Thyroid gland (tissue), 4 donors: ENCODE data around the gene STK40. TPM values are rescaled to one million over a fixed set of nuclear protein-coding genes. Genes with fewer than 3 reads are reported as not detected.

Source experiments
- DNase-seq, 2 donors: peaks; one replicate each; pipeline ENCODE4 v3.0.0-alpha.2; 2019
- H3K27ac ChIP-seq, 3 donors: fragments of 200-600 bp; sonication (generic); 1 replicate in 2 of 3; 2 replicates in 1 of 3; pipeline ENCODE4 v1.5.1; 2016 to 2019; ENCODE audit warnings: mild to moderate bottlenecking in 1 of 3, moderate library complexity in 1 of 3
- H3K27me3 ChIP-seq: fragments of 200-600 bp; sonication (generic); one replicate; pipeline ENCODE4 v1.5.1; 2019
- H3K36me3 ChIP-seq, 2 donors: fragments of 200-600 bp; sonication (generic); one replicate each; pipeline ENCODE4 v1.5.1; 2016 to 2019
- H3K4me1 ChIP-seq, 2 donors: fragments of 200-600 bp; sonication (generic); one replicate each; pipeline ENCODE4 v1.5.1; 2017 to 2019
- H3K4me3 ChIP-seq, 3 donors: fragments of 200-600 bp; sonication (generic); replicated peaks in 1 of 3; 1 replicate in 2 of 3; 2 replicates in 1 of 3; pipeline ENCODE4 v1.5.1; 2016; ENCODE audit warnings: mild to moderate bottlenecking in 1 of 3
- H3K9me3 ChIP-seq: fragments of 200-600 bp; sonication (generic); one replicate; pipeline ENCODE4 v1.5.1; 2017
- CTCF ChIP-seq, 6 experiments: fragments of 200-600 bp in 3 of 6; fragments of 450-650 bp in 3 of 6; sonication (generic) in 3 of 6; IDR thresholded peaks; one replicate each; pipeline ENCODE4 v1.5.1; 2016 to 2019; ENCODE audit warnings: antibody characterized with exemption in 6 of 6, mild to moderate bottlenecking in 2 of 6, inconsistent platforms in 1 of 6, moderate library complexity in 1 of 6
- POLR2A ChIP-seq, 2 donors: fragments of 450-650 bp; IDR thresholded peaks; one replicate each; pipeline ENCODE4 v1.6.1; 2017; ENCODE audit warnings: antibody characterized with exemption in 2 of 2, mild to moderate bottlenecking in 2 of 2, moderate library complexity in 1 of 2
- WGBS, 2 donors: methylation state at CpG; one replicate each; pipeline ENCODE4 v1.1.5; 2017; 5-methylcytosine and 5-hydroxymethylcytosine counted together
- intact Hi-C: fragments of 100-400 bp; cut with DNase I; formaldehyde crosslinking; loops from one replicate; pipeline ENCODE4 v1.15.1; 2023
- total RNA-seq, 4 donors: library from RNA; depleted of rRNA; stranded (reverse); fragments of >200 nt; gene quantifications; one replicate each; pipeline ENCODE4 v1.2.3, GENCODE V29; 2016

The STK40 gene
- total RNA-seq, 4 donors from 2014 or later: 37.0 to 61.1 (median 50.9) TPM

- WGBS, 2 donors: 87 to 95% methylated on average over 9 of the region's 9 CpGs
- peaks cover 16 to 20% of the 10 kb centered on the region in 2 donors for H3K36me3 ChIP-seq
- no peak for DNase-seq
- TF ChIP-seq POLR2A (IDR thresholded peaks at IDR 0.05) (no peak), CTCF (IDR thresholded peaks at IDR 0.05) (no peak)
- H3K27ac ChIP-seq: no peak overlapping the region
- intact Hi-C loops: no loop called here
- H3K4me1 ChIP-seq: peaks cover 0 to 4% of the 10 kb centered on the region in 2 donors
- no peaks in the 10 kb centered on the region for H3K27me3 ChIP-seq
- no peaks in the 10 kb centered on the region for H3K9me3 ChIP-seq
- no peak overlapping the region for H3K4me3 ChIP-seq
Measured at GRCh38 chr1:36417931-36418330, 32.2 kb upstream of the STK40 start.

- peaks cover 0 to 11% of the 10 kb centered on the region in 2 donors for H3K4me1 ChIP-seq
- H3K27ac ChIP-seq: no peak overlapping the region
- intact Hi-C loops: no loop called here
- no peaks in the 10 kb centered on the region for H3K9me3 ChIP-seq
- WGBS, 2 donors: 89 to 93% methylated on average over 15 of the region's 15 CpGs
- no peak for TF ChIP-seq POLR2A (IDR thresholded peaks at IDR 0.05)
- TF ChIP-seq CTCF (IDR thresholded peaks at IDR 0.05): no peak
- DNase-seq: no peak
- H3K27me3 ChIP-seq: no peaks in the 10 kb centered on the region
- H3K4me3 ChIP-seq: no peak overlapping the region
- H3K36me3 ChIP-seq: peaks cover 0 to 11% of the 10 kb centered on the region in 2 donors
Measured at GRCh38 chr1:36415661-36416326, 30.1 kb upstream of the STK40 start.

- Histone ChIP-seq H3K27ac (no peak overlapping the region), H3K9me3 (no peaks in the 10 kb centered on the region), H3K36me3 (peaks cover 0 to 11% of the 10 kb centered on the region in 2 donors), H3K4me3 (no peak overlapping the region), H3K4me1 (peaks cover 0 to 7% of the 10 kb centered on the region in 2 donors), H3K27me3 (no peaks in the 10 kb centered on the region)
- DNase-seq: no peak
- TF ChIP-seq CTCF (IDR thresholded peaks at IDR 0.05): no peak
- no peak for TF ChIP-seq POLR2A (IDR thresholded peaks at IDR 0.05)
- intact Hi-C loops: no loop called here
- WGBS, 2 donors: 86 to 89% methylated on average over 4 of the region's 4 CpGs
Measured at GRCh38 chr1:36414384-36414783, 28.7 kb upstream of the STK40 start.

- H3K4me3 ChIP-seq: no peak overlapping the region
- no peaks in the 10 kb centered on the region for H3K36me3 ChIP-seq
- H3K27me3 ChIP-seq: no peaks in the 10 kb centered on the region
- peak overlapping the region in 1 of 3 donors; percentile 24 for H3K27ac ChIP-seq
- H3K9me3 ChIP-seq: no peaks in the 10 kb centered on the region
- TF ChIP-seq CTCF (IDR thresholded peaks at IDR 0.05) (no peak), POLR2A (IDR thresholded peaks at IDR 0.05) (no peak)
- peaks cover 0 to 7% of the 10 kb centered on the region in 2 donors for H3K4me1 ChIP-seq
- 62% methylated on average over 11 of the region's 11 CpGs for whole genome bisulfite sequencing, 2 donors
- intact Hi-C loops: no loop called here
- DNase-seq: no peak
Measured at GRCh38 chr1:36411674-36412648, 26.2 kb upstream of the STK40 start.
